Coronary artery (tissue), 2 donors: ENCODE measurements around the gene SMARCA2.
A peak's percentile ranks its signal among the peaks of the same experiment; 100 is the strongest.

Experiments used
- DNase-seq: peaks from one replicate; pipeline ENCODE4 v3.0.0-alpha.2; 2017; ENCODE audit warnings: low spot score
- H3K27ac ChIP-seq, 2 donors: fragments of 200-600 bp; sonication (generic); one replicate each; pipeline ENCODE4 v1.5.1; 2016 to 2019
- H3K4me3 ChIP-seq: fragments of 200-600 bp; sonication (generic); 2 replicates; pipeline ENCODE4 v1.5.1; 2016; ENCODE audit warnings: mild to moderate bottlenecking, moderate library complexity
- TF ChIP-seq, protein P1 (sequence below): fragments of 200-600 bp; sonication (generic); IDR thresholded peaks from one replicate; pipeline ENCODE4 v1.5.1; 2019; ENCODE audit warnings: antibody characterized with exemption

The SMARCA2 gene

DNA sequence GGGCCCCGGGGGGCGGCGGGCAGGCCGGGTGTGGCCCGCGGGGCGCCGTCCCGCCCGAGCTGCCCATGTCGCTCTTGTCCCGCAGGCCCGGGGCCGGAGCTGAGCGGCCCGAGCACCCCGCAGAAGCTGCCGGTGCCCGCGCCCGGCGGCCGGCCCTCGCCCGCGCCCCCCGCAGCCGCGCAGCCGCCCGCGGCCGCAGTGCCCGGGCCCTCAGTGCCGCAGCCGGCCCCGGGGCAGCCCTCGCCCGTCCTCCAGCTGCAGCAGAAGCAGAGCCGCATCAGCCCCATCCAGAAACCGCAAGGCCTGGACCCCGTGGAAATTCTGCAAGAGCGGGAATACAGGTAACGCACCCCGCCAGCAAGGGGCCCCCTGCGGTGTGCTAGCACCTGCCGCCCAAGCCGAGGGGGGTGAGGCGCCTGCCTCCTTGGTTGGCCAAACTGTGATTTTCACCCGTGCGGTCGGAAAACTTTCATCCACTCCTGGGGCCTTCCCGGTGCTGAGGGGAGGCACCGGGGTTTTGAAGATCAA is 32.1 kb downstream of the SMARCA2 start:
- no peak for DNase-seq
- TF ChIP-seq, protein P1, sequence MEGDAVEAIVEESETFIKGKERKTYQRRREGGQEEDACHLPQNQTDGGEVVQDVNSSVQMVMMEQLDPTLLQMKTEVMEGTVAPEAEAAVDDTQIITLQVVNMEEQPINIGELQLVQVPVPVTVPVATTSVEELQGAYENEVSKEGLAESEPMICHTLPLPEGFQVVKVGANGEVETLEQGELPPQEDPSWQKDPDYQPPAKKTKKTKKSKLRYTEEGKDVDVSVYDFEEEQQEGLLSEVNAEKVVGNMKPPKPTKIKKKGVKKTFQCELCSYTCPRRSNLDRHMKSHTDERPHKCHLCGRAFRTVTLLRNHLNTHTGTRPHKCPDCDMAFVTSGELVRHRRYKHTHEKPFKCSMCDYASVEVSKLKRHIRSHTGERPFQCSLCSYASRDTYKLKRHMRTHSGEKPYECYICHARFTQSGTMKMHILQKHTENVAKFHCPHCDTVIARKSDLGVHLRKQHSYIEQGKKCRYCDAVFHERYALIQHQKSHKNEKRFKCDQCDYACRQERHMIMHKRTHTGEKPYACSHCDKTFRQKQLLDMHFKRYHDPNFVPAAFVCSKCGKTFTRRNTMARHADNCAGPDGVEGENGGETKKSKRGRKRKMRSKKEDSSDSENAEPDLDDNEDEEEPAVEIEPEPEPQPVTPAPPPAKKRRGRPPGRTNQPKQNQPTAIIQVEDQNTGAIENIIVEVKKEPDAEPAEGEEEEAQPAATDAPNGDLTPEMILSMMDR = no peak
- Histone ChIP-seq H3K4me3 (no peak overlapping the region), H3K27ac (no peak overlapping the region)

DNA sequence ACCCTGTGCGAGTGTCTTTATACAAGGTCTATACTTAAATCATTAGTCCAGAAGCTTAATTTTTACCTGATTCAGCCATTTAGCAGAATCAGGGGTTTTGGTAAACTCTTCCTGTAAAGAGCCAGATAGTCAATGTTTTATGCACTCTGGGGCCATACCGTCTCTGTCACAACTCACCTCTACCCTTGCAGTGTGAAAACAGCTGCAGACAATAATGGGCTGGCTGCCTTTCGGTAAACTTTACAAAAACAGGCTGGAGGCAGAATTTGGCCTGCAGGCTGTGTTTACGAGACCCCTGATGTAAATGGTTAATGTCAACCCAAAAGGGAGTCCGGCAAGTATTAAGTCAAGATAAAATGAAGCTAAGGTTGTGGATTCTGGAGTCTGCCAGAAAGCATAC is 32.8 kb downstream of the SMARCA2 start:
- TF ChIP-seq, protein P1 = no peak
- no peak overlapping the region for H3K4me3 ChIP-seq

DNA sequence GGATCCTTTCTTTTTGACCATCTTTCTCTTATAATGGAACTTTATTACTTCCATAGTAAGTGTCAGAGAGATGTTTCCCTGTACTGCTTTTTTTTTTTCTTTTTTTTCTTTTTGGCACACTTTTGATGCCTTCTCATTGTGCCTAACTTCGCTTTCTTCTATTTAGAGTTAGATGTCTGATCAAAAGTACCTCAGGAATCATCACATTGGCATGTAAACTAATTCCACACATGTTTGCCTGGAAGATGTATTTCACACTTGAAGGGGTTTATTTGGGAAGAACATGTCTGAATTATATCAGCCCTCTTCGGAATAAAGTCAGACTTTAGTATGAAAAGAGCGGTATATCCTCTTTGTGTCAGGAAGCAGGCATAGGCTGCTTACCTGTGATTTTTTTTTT is 35.1 kb downstream of the SMARCA2 start:
- H3K27ac ChIP-seq = no peak overlapping the region
- no peak overlapping the region for H3K4me3 ChIP-seq
- TF ChIP-seq, protein P1 = no peak
- no peak for DNase-seq

More for the DNA sequence above, 32.8 kb downstream of the SMARCA2 start:
- no peak for DNase-seq
- H3K27ac ChIP-seq = no peak overlapping the region

DNA sequence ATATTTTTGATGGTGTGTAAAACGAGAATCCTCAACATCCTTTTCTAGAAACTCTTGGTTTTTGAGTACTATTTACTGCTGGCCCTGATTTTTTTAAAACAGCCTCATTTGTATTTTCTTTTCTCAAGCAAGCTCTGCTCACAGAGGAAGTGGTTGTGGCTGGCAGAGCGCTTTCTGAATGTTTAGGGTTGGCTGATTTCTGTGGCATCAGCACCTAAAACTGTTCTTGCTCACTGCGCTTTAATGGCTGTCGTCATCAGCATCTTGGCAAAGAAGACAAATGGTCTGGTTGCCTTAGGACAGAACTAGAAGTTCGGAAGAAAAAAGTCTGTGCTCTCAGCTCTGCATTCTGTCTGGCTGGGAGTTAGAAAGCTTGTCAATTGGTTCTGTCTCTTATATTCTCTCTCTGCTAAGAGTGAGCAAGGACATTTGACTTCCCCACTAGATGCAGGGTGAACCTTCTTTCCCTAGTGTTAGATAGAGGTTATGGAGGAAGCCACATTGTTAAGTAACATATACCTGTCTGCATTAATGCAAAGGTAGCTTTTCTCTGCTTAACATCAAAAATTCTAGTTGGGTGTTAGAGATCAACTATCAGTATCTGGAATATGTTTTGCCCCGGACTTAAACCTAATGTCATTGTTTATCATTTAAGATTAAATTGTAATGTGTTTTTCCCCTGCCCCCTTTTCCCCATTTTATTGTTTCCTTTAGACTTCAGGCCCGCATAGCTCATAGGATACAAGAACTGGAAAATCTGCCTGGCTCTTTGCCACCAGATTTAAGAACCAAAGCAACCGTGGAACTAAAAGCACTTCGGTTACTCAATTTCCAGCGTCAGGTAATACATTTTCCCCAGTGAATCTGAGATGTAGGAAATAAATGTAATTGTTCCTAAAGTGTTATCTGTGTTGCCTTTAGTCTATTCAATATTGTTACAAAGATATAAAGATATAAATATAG is 39.0 kb downstream of the SMARCA2 start:
- Histone ChIP-seq H3K4me3 (no peak overlapping the region), H3K27ac (peak overlapping the region in 1 of 2 donors; percentile 18)
- TF ChIP-seq, protein P1 = no peak
- DNase-seq = no peak

DNA sequence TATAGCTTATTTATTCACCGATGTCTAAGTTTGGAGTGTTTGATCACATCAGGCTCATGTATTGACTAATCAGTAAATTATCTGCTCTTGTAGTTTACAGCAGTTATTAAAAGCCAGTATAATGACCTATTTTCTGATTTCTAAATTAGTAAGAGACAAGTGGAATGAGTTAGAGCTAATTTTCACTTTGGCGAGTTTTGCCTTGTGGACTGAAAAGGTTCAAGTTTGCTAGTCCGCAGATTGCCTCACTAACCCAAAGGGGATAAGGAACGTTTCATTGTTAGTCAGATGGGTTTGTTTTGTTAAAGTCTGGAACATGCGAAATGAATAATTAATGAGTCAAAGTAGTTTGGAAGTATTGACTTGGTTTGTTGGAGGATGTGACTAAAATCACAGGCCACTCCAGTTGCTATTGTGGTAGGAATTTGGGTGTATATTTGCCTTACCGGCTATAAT is 40.1 kb downstream of the SMARCA2 start:
- no peak for DNase-seq
- Histone ChIP-seq H3K27ac (no peak overlapping the region), H3K4me3 (no peak overlapping the region)
- TF ChIP-seq, protein P1 = no peak

DNA sequence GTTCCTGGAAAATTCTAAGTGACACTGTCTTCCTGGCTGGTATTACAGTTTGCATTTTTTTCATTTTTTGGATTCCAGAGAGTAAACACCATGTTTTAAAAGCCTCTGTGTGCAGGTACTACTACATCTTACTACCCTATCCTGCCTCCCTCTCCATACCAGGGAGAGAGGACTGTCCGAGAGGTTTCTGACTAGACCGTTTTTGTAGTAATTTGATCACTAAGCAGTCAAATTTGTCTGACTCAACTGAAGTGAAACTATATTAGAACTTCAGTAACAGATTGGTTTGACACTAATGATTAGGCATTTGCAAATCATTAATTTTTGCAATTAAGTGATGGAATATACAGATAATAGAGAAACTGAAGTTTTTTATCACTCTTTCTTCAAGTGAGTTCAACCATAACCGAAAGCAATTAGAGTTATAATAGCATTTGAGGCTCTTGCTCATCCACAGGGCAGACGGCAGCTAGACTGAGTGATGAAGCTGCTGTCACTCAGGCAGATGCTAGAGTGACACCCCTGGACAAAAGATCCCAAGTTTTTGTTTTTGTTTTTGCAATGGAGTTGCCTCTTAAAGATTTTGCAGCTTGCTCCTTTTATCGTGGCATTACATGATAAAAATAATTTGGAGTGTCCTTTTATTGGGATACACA is 44.3 kb downstream of the SMARCA2 start:
- TF ChIP-seq, protein P1 = no peak
- no peak for DNase-seq
- Histone ChIP-seq H3K27ac (no peak overlapping the region), H3K4me3 (no peak overlapping the region)
